Heart right ventricle (tissue), 16 donors: ENCODE results near the gene ATP5IF1. TPM values are rescaled to one million over a fixed set of nuclear protein-coding genes. Genes with fewer than 3 reads are reported as not detected.

ENCODE experiments used
- ATAC-seq, 8 donors: fragments of 200-7000 bp; cut with Tn5 transposase; one replicate each; pipeline ENCODE4 v1.9.1; 2020; ENCODE audit warnings: mild to moderate bottlenecking in 8 of 8, moderate library complexity in 8 of 8, moderate number of reproducible peaks in 1 of 8
- DNase-seq, 2 donors: peaks; one replicate each; pipeline ENCODE4 v3.0.0-alpha.2; 2020
- H3K27ac ChIP-seq, 10 donors: fragments of 200-600 bp; sonication (generic) in 2 of 10; one replicate each; pipeline versions ENCODE4 v1.5.0 to v1.8.0; 2020 to 2022; ENCODE audit warnings: mild to moderate bottlenecking in 3 of 10
- H3K27me3 ChIP-seq, 7 donors: fragments of 200-600 bp; one replicate each; pipeline ENCODE4 v1.8.0; 2021 to 2022; ENCODE audit warnings: mild to moderate bottlenecking in 2 of 7
- H3K36me3 ChIP-seq, 9 donors: fragments of 200-600 bp; sonication (generic) in 1 of 9; one replicate each; pipeline versions ENCODE4 v1.5.0 to v1.8.0; 2020 to 2022; ENCODE audit warnings: mild to moderate bottlenecking in 2 of 9
- H3K4me1 ChIP-seq, 9 donors: fragments of 200-600 bp; sonication (generic) in 1 of 9; one replicate each; pipeline versions ENCODE4 v1.5.0 to v1.8.0; 2020 to 2022; ENCODE audit warnings: mild to moderate bottlenecking in 4 of 9
- H3K4me3 ChIP-seq, 10 donors: fragments of 200-600 bp; sonication (generic) in 2 of 10; one replicate each; pipeline versions ENCODE4 v1.5.0 to v1.8.0; 2020 to 2022; ENCODE audit warnings: mild to moderate bottlenecking in 7 of 10, moderate library complexity in 2 of 10
- H3K9me3 ChIP-seq, 11 donors: fragments of 200-600 bp in 10 of 11; sonication (generic) in 2 of 11; one replicate each; pipeline versions ENCODE4 v1.5.0 to v1.8.0; 2013 to 2022; ENCODE audit warnings: mild to moderate bottlenecking in 2 of 11, control low read depth in 1 of 11, moderate library complexity in 1 of 11
- WGBS, 2 donors: extraction: QIAGEN DNeasy Blood & Tissue Kit; methylation state at CpG; one replicate each; pipeline ENCODE4 v1.1.7; 2013; ENCODE audit warnings: inconsistent platforms in 1 of 2; 5-methylcytosine and 5-hydroxymethylcytosine counted together
- intact Hi-C, 10 donors: fragments of 100-400 bp; cut with DNase I; formaldehyde crosslinking; loops; one replicate each; pipeline versions ENCODE4 v1.11.1 to v1.14.2; 2022
- polyA plus RNA-seq, 2 donors: library from polyadenylated mRNA; stranded (reverse); fragments of 200-250 nt; gene quantifications; one replicate each; pipeline ENCODE4 v1.2.3, GENCODE V29; 2013
- total RNA-seq, 10 donors: library from RNA; stranded (reverse); fragmentation: NEBNext Ultra II Directional in 3 of 10; extraction: Animal tissue kit (Norgen Biotek cat#: 25700) in 3 of 10; gene quantifications; one replicate each; pipeline versions ENCODE4 v1.2.1 to v1.2.4, GENCODE V29; 2021 to 2023
- TF ChIP-seq, protein P1 (sequence below), 9 donors: fragments of 200-600 bp; sonication (generic) in 2 of 9; IDR thresholded peaks; one replicate each; pipeline versions ENCODE4 v1.5.0 to v1.8.0; 2021 to 2022; ENCODE audit warnings: antibody characterized with exemption in 9 of 9, mild to moderate bottlenecking in 5 of 9, moderate library complexity in 1 of 9
- donor health status: Arrhythmogenic right ventricular cardiomyopathy.
- donor health status: ischemic (EF 13 %, LVEDD 7.1; RV severe dilation, severe dysfunction).
- donor health status: healthy with polysubstance abuse.
- donor health status: DM: no; HTN: yes; CAD: no.
- donor health status: DM: no; HTN: no; CAD: no.
- donor health status: ischemic (EF 25% LVEDD 6.9; RV normal size, moderate dysfunction).
- donor health status: ischemic (EF 25% LVEDD 5.7; RV mildly dilated, moderate dysfunction).
- donor health status: healthy.
- donor health status: DM: yes; HTN: yes; CAD: no.
- donor health status: Ischemic cardiomyopathy.
- donor health status: ischemic (EF 35%, LVEDD 5.7; RV mildly dilated, moderate dysfunction).
- donor health status: nonischemic (EF 11% LVEDD 7.7; RV severe dilation, severe dysfunction).
- donor health status: DM: yes; HTN: yes; CAD: no.
- donor health status: PGD.
- donor health status: ischemic (EF 29% LVEDD 5.4; RV normal size, mild dysfunction).
- donor health status: nonischemic (EF 23%, LVEDD 6.1; RV moderate dilation, normal function).

ATP5IF1 gene
- total and polyA plus RNA-seq, 12 donors, result 255 to 3,942 (median 420) TPM

DNA sequence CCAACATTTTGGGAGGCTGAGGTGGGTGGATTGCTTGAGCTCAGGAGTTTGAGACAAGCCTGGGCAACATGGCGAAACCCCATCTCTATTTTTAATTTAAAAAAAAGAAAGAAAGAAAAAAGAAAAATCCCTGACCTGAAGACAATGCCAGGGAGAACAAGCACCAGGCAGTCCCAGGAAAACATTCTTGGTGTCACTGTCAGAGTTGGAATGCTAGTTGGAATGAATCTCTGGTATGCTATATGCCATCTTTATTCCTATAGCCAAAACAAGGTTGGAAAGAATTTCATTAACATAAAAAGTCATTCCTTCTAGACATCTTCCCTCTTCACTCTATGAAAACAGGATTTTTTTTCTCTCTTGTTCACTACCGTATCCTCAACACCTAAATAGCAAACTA, 5.9 kb upstream of the ATP5IF1 start:
- WGBS, 2 donors, result 75 to 81% methylated on average over 2 of the region's 2 CpGs
- ATAC-seq (no peak), DNase-seq (no peak)
- TF ChIP-seq, protein P1, sequence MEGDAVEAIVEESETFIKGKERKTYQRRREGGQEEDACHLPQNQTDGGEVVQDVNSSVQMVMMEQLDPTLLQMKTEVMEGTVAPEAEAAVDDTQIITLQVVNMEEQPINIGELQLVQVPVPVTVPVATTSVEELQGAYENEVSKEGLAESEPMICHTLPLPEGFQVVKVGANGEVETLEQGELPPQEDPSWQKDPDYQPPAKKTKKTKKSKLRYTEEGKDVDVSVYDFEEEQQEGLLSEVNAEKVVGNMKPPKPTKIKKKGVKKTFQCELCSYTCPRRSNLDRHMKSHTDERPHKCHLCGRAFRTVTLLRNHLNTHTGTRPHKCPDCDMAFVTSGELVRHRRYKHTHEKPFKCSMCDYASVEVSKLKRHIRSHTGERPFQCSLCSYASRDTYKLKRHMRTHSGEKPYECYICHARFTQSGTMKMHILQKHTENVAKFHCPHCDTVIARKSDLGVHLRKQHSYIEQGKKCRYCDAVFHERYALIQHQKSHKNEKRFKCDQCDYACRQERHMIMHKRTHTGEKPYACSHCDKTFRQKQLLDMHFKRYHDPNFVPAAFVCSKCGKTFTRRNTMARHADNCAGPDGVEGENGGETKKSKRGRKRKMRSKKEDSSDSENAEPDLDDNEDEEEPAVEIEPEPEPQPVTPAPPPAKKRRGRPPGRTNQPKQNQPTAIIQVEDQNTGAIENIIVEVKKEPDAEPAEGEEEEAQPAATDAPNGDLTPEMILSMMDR (IDR thresholded peaks at IDR 0.05), result no peak
- peaks cover 0 to 59% (median 31%) of the 10 kb centered on the region in 9 donors for H3K36me3 ChIP-seq
- no peak overlapping the region for H3K27ac ChIP-seq
- no peak overlapping the region for H3K4me3 ChIP-seq
- peaks cover 3 to 32% (median 18%) of the 10 kb centered on the region in 9 donors for H3K4me1 ChIP-seq
- intact Hi-C loops, result loop anchor here in 1 of 10 donors (10.0 kb wide), 1 partner anchor 345 kb away; no protein-coding TSS in a partner anchor
- H3K9me3 ChIP-seq, result no peaks in the 10 kb centered on the region
- H3K27me3 ChIP-seq, result no peaks in the 10 kb centered on the region

GRCh38 chr1:28232558-28233263, 3.2 kb upstream of the ATP5IF1 start, which contains the start of gene DNAJC8:
Gene DNAJC8 (minus strand): TSS chr1:28233029. CDS start chr1:28232998, 31 bp downstream.
- peak within 1 kb of the TSS; percentile 64 to 96 (median 86) for H3K4me3 ChIP-seq
- H3K27ac ChIP-seq, result peak within 1 kb of the TSS; percentile 23 to 91 (median 78)
- intact Hi-C loops, result loop anchor here in 1 of 10 donors (10.0 kb wide), 1 partner anchor 342 kb away; no protein-coding TSS in a partner anchor
- ATAC-seq (peak; percentile 73 to 84 (median 77)), DNase-seq (peak; percentile 94 to 96)
- H3K9me3 ChIP-seq, result no peaks in the 10 kb centered on the region
- 0 to 1% methylated on average over 40 of the region's 40 CpGs for WGBS, 2 donors
- H3K27me3 ChIP-seq, result no peaks in the 10 kb centered on the region
- TF ChIP-seq, protein P1 (IDR thresholded peaks at IDR 0.05), result no peak
- H3K36me3 ChIP-seq, result peaks cover 0 to 35% (median 8%) of the 10 kb centered on the region in 9 donors
- peaks cover 3 to 49% (median 36%) of the 10 kb centered on the region in 9 donors for H3K4me1 ChIP-seq

DNA sequence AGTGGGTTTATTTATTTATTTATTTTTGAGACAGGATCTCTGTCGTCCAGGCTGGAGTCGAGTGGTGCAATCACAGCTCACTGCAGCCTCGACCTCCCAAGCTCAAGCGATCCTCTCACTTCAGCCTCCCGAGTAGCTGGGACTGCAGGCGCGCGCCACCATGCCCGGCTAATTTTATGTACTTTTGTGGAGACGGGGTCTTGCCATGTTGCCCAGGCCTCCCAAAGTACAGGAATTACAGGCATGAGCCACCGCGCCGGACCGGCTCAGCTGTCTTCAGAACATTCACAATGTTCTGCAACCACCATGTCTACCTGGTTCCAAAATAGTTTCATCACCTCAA, 2.7 kb upstream of the ATP5IF1 start:
- H3K36me3 ChIP-seq, result peaks cover 0 to 35% (median 5%) of the 10 kb centered on the region in 9 donors
- intact Hi-C loops, result loop anchor here in 1 of 10 donors (10.0 kb wide), 1 partner anchor 342 kb away; no protein-coding TSS in a partner anchor
- H3K9me3 ChIP-seq, result no peaks in the 10 kb centered on the region
- TF ChIP-seq, protein P1 (IDR thresholded peaks at IDR 0.05), result no peak
- H3K27ac ChIP-seq, result peak overlapping the region in 9 of 10 donors; percentile 46 to 91 (median 79)
- H3K4me3 ChIP-seq, result peak overlapping the region; percentile 64 to 96 (median 86)
- 65 to 68% methylated on average over 14 of the region's 14 CpGs for WGBS, 2 donors
- H3K4me1 ChIP-seq, result peaks cover 3 to 55% (median 39%) of the 10 kb centered on the region in 9 donors
- DNase-seq (no peak), ATAC-seq (no peak)
- no peaks in the 10 kb centered on the region for H3K27me3 ChIP-seq

GRCh38 chr1:28236656-28237322, 865 bp downstream of the ATP5IF1 start:
- ATAC-seq (peak in 2 of 8 donors; percentile 8 to 34), DNase-seq (no peak)
- peaks cover 0 to 21% (median 0%) of the 10 kb centered on the region in 9 donors for H3K36me3 ChIP-seq
- TF ChIP-seq, protein P1 (IDR thresholded peaks at IDR 0.05), result no peak
- H3K27ac ChIP-seq, result peak overlapping the region in 9 of 10 donors; percentile 86 to 96 (median 92)
- no peaks in the 10 kb centered on the region for H3K9me3 ChIP-seq
- H3K4me3 ChIP-seq, result peak overlapping the region; percentile 73 to 100 (median 90)
- no peaks in the 10 kb centered on the region for H3K27me3 ChIP-seq
- H3K4me1 ChIP-seq, result peaks cover 3 to 57% (median 35%) of the 10 kb centered on the region in 9 donors
- 8 to 12% methylated on average over 20 of the region's 20 CpGs for WGBS, 2 donors
- intact Hi-C loops, result loop anchor here in 1 of 10 donors (10.0 kb wide), 1 partner anchor 338 kb away; no protein-coding TSS in a partner anchor
